Type B pancreatic cell (in vitro differentiated cells): ENCODE data around the gene PLCG1. TPM values are rescaled to one million over a fixed set of nuclear protein-coding genes. Genes with fewer than 3 reads are reported as not detected.

Experiments used
- DNase-seq: peaks from one replicate; pipeline ENCODE4 v3.0.0; 2021; ENCODE audit warnings: mixed read lengths; ENCODE audit not compliant: unreplicated experiment; ENCODE audit errors: extremely low spot score
- H3K27ac Mint-ChIP-seq: 2 replicates; pipeline ENCODE4 v1.8.0; 2021; ENCODE audit warnings: mild to moderate bottlenecking, mixed read lengths
- H3K27me3 Mint-ChIP-seq: 2 replicates; pipeline ENCODE4 v1.8.0; 2021; ENCODE audit warnings: mixed read lengths
- H3K36me3 Mint-ChIP-seq: 2 replicates; pipeline ENCODE4 v1.8.0; 2021; ENCODE audit warnings: mixed read lengths
- H3K4me1 Mint-ChIP-seq: one replicate; pipeline ENCODE4 v1.8.0; 2021; ENCODE audit warnings: mixed read lengths; ENCODE audit not compliant: unreplicated experiment
- H3K4me3 Mint-ChIP-seq: 2 replicates; pipeline ENCODE4 v1.8.0; 2021; ENCODE audit warnings: mild to moderate bottlenecking, mixed read lengths
- H3K9me3 Mint-ChIP-seq: 2 replicates; pipeline ENCODE4 v1.8.0; 2021; ENCODE audit warnings: mixed read lengths
- CTCF ChIP-seq: fragments of 200-600 bp; sonication (generic); conservative IDR thresholded peaks from 2 replicates; pipeline ENCODE4 v1.5.0; 2021; ENCODE audit warnings: antibody characterized with exemption, mild to moderate bottlenecking
- total RNA-seq: library from RNA; stranded (reverse); gene quantifications from 2 replicates; pipeline ENCODE4 v1.2.1, GENCODE V29; 2021; ENCODE audit warnings: low replicate concordance

Gene PLCG1
- total RNA-seq, 1 donor from 2014 or later = 241 TPM

- no peaks in the 10 kb centered on the region for H3K27me3 Mint-ChIP-seq
- DNase-seq = no peak
Observed at GRCh38 chr20:41218466-41218865, 81.1 kb downstream of the PLCG1 start.

GRCh38 chr20:41219824-41220223, 82.5 kb downstream of the PLCG1 start:
- no peak for DNase-seq
- H3K4me3 Mint-ChIP-seq = no peak overlapping the region
- peaks cover 13% of the 10 kb centered on the region for H3K4me1 Mint-ChIP-seq
- no peak for TF ChIP-seq CTCF
- no peak overlapping the region for H3K27ac Mint-ChIP-seq
- H3K9me3 Mint-ChIP-seq = no peaks in the 10 kb centered on the region
- H3K27me3 Mint-ChIP-seq = no peaks in the 10 kb centered on the region
- no peaks in the 10 kb centered on the region for H3K36me3 Mint-ChIP-seq

More at GRCh38 chr20:41218466-41218865, 81.1 kb downstream of the PLCG1 start:
- H3K27ac Mint-ChIP-seq = no peak overlapping the region
- peaks cover 20% of the 10 kb centered on the region for H3K4me1 Mint-ChIP-seq
- H3K9me3 Mint-ChIP-seq = no peaks in the 10 kb centered on the region
- H3K36me3 Mint-ChIP-seq = no peaks in the 10 kb centered on the region
- TF ChIP-seq CTCF = no peak
- H3K4me3 Mint-ChIP-seq = no peak overlapping the region

GRCh38 chr20:41221614-41222218, 84.4 kb downstream of the PLCG1 start:
- Mint-ChIP-seq H3K27me3 (no peaks in the 10 kb centered on the region), H3K9me3 (no peaks in the 10 kb centered on the region), H3K27ac (no peak overlapping the region), H3K36me3 (no peaks in the 10 kb centered on the region), H3K4me3 (no peak overlapping the region), H3K4me1 (peaks cover 13% of the 10 kb centered on the region)
- no peak for TF ChIP-seq CTCF
- DNase-seq = no peak

GRCh38 chr20:41222296-41222695, 85.0 kb downstream of the PLCG1 start:
- H3K4me1 Mint-ChIP-seq = peaks cover 13% of the 10 kb centered on the region
- no peaks in the 10 kb centered on the region for H3K9me3 Mint-ChIP-seq
- no peak for DNase-seq
- no peak overlapping the region for H3K4me3 Mint-ChIP-seq
- H3K27ac Mint-ChIP-seq = no peak overlapping the region
- TF ChIP-seq CTCF = no peak
- no peaks in the 10 kb centered on the region for H3K36me3 Mint-ChIP-seq
- no peaks in the 10 kb centered on the region for H3K27me3 Mint-ChIP-seq

- Mint-ChIP-seq H3K27ac (no peak overlapping the region), H3K4me3 (no peak overlapping the region), H3K36me3 (no peaks in the 10 kb centered on the region), H3K4me1 (peaks cover 14% of the 10 kb centered on the region), H3K9me3 (no peaks in the 10 kb centered on the region), H3K27me3 (no peaks in the 10 kb centered on the region)
- TF ChIP-seq CTCF = no peak
- no peak for DNase-seq
Observed at GRCh38 chr20:41222703-41223102, 85.4 kb downstream of the PLCG1 start.

GRCh38 chr20:41223112-41223511, 85.8 kb downstream of the PLCG1 start:
- no peak for TF ChIP-seq CTCF
- H3K4me1 Mint-ChIP-seq = peaks cover 18% of the 10 kb centered on the region

More at GRCh38 chr20:41223112-41223511, 85.8 kb downstream of the PLCG1 start:
- H3K27ac Mint-ChIP-seq = no peak overlapping the region
- no peaks in the 10 kb centered on the region for H3K27me3 Mint-ChIP-seq
- no peaks in the 10 kb centered on the region for H3K9me3 Mint-ChIP-seq
- no peak overlapping the region for H3K4me3 Mint-ChIP-seq
- no peaks in the 10 kb centered on the region for H3K36me3 Mint-ChIP-seq
- no peak for DNase-seq
